Erythroblast (primary cell): ENCODE results near the gene TEX44.

Source experiments
- DNase-seq, 2 experiments: peaks; one replicate each; lab custom pipeline; 2025; lab: John Stamatoyannopoulos, UW
- GATA1 ChIP-seq: IDR thresholded peaks from 2 replicates; pipeline ENCODE4 v1.6.1; 2011; ENCODE audit warnings: low read depth, mild to moderate bottlenecking, control low read depth, low read length, moderate library complexity
- POLR2A ChIP-seq: IDR thresholded peaks from 2 replicates; pipeline ENCODE4 v1.6.1; 2011; ENCODE audit warnings: mild to moderate bottlenecking, low read length

The TEX44 gene

DNA sequence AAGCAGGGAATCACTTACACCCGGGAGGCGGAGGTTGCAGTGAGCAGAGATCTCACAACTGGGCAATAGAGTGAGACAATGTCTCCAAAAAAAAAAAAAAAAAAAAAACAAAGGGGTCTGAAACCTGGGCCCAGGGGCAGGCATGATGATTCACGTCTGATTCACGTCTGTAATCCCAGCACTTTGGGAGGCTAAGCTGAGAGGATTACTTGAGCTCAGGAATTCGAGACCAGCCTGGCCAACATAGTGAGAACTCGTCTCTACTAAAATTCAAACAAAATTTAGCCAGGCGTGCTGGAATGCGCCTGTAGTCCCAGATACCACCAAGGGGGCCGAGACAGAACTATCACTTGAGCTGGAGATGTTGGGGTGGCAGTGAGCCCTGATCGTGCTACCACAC, 30.3 kb downstream of the TEX44 start:
- TF ChIP-seq GATA1: no peak
- TF ChIP-seq POLR2A: no peak
- no peak for DNase-seq

DNA sequence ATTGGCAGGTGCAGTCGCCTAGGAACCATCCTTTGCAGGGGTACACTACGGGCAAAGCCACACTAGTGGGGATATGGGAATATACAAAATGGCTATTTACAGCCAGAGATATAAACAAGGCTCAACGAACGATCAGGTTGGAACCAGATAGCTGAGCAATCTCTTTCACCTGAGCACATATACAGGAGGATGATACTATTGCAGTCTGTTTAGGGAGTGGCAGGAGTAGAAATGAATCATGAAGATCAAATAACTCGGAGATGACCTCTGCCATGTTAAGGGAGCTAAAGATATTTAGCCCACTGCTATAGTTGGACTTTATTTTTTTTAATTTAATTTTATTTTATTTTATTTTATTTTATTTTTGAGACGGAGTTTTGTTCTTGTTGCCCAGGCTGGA, 33.8 kb downstream of the TEX44 start:
- TF ChIP-seq GATA1 (no peak), POLR2A (no peak)
- DNase-seq: no peak

DNA sequence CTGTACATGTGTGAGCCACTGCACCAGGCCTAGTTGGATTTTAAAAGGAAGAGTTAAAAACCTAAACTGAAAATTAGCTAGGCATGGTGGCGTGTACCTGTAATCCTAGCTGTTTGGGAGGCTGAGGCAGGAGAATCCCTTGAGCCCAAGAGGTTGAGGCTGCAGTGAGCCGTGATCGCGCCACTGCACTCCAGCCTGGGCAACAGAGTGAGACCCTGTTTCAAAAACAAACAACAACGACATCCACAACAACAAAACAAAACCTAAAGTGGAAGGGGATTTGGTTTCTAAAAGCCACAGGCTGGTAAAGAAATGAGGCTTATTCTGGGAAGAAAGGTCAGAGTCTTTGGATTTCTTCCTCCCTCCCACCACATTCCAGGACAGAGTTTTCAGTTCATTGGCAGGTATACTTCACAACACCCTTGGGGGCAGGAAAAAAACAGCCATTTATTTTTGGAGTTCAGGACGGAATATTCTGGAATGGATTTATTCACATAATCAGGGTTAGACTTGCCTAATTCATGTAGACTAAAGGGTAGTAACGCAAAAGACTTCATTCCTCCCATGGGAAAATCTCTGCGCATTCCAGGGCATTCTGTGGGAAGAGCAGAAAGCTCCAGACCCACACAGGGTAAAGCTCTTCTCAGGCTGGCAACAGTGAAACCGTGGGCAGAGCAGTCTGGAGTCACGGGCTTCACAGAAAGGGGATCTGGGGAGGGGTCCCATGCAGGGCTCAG, 34.9 kb downstream of the TEX44 start:
- DNase-seq: no peak
- TF ChIP-seq GATA1: no peak
- no peak for TF ChIP-seq POLR2A

DNA sequence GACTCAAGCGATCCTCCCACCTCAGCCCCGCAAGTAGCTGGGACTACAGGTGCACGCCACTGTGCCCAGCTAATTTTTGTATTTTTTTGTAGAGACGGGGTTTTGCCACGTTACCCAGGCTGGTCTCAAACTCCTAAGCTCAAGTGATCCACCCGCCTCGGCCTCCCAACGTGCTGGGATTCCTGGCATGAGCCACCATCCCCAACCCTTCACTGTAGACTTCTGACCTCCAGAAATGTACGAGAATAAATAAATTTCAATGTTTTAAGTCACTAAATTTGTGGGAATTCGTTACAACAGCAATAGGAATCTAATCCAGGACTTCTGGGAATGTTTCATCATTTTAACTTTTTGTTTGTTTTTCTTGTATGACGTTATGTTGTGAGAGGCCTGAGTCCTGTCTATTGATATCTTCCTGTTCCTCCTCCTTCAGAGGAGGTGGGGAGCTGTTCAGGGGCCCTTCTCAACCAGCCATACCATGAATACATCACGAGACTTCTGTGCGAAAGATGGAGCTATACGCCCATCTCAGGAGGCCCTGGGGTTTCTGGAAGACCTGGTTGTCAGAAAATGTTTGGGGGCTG, 40.0 kb downstream of the TEX44 start:
- DNase-seq: no peak
- TF ChIP-seq POLR2A (no peak), GATA1 (no peak)

DNA sequence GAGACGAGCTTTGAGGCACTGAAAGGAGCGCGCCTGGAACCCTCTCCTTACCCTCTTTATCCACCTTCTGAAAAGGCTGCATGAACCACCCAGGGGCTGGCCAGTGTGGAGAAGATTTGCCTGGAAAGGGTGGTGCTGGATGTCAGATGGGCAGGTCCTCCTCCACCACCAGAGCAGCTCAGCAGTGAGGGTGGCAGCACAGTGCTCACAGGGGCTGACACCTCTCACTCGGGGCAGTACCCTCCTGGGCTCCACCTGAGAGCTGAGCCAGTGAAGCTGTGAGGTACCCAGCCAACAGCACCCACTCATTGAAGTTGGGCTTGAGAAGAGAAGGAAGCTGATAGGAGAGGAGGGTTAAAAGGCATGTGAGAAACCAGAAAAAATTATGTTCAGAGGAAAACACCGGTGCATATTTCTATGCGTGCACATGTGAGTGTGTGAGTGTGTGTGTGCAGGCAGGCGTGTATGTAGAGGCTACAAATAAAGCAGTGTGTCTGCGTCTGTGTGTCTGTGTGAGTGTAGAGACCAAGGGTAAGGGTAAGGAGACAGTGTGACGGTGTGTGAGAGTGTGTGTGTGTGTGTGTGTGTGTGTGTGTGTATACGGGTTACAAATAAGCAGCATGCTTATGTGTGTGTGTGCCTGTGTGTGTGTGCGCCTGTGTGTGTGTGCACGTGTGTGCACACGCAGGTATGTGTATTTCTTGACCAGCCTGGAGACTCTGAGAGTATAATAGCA, 40.7 kb downstream of the TEX44 start:
- TF ChIP-seq POLR2A (no peak), GATA1 (no peak)
- DNase-seq: no peak

DNA sequence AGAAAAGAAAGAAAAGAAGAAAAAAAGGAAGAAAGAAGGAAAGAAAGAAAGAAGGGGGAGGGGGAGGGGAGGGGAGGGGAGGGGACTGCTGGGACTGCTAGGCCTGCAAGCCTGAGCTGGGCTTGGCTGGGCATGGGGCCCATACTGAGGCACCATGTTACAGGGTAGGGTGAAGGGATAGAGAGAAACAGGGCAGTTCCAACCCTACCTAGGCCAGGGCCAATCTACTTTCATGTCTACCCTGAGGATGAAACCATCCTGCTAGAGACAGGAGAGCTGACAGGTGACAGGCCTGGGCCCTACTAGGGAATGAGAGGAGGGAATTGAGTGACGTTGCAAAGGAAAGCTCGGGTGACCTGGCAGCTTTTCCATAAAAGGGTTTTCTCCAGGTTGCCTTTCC, 41.7 kb downstream of the TEX44 start:
- DNase-seq: peak in 1 of 2 experiments; percentile 13
- TF ChIP-seq GATA1 (no peak), POLR2A (no peak)

DNA sequence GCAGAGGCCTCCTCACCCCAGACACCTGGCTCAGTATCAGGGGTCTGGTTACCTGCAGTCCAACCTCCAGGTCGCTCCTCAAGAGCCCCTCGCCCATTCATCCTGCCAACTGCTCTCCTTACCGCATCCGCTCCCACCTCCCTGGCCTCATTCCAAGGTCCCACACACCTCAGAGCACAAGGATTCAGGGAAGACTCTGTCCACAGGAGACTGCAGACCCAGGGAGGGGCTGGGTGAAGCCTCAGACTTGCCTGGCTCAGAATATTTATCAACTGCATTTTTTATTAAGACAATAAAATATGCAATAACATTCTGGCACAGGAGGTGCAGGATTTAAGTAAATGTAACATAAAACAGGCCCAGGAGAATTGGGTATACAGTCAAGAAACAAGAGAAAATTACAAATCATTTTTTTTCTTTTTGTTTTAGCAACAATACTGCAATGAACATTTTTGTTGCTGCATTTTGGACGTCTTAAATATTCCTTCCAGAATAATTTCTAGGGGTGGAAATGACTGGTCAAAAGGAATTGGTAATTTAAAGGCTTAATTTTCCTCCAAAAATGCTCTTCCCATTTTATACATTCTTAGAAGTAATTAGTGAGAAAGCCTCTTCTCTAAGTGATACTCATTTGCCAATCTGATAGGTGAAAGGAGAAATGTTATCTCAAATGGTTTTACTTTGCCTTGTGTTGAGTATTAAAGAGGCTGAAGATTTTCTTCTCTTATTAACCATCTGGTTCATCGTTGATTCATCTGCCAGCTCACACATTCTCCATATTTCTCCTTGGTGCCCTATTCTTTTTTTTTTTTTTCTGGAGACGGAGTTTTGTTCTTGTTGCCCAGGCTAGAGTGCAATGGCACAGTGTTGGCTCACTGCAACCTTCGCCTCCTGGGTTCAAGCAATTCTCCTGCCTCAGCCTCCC, 42.5 kb downstream of the TEX44 start:
- no peak for TF ChIP-seq GATA1
- no peak for TF ChIP-seq POLR2A
- no peak for DNase-seq

DNA sequence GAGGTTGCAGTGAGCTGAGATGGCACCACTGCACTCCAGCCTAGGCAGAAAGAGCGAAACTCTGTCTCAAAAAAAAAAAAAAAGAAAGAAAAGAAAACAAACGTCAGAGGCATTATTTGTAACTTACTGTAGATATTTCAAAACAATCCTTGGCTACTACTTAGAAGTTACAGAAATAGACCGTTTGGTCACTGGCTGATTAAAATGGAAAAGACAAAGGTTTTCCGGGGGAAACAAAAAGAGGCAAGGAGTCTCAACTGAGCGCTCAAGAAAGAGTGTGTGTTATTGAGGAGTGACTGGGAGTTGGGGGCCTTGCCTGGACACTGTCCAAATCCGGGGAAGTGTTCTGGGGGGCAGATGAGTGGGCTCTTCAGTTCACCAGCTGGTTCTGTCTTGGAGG, 47.6 kb downstream of the TEX44 start:
- DNase-seq: no peak
- TF ChIP-seq GATA1 (no peak), POLR2A (no peak)

DNA sequence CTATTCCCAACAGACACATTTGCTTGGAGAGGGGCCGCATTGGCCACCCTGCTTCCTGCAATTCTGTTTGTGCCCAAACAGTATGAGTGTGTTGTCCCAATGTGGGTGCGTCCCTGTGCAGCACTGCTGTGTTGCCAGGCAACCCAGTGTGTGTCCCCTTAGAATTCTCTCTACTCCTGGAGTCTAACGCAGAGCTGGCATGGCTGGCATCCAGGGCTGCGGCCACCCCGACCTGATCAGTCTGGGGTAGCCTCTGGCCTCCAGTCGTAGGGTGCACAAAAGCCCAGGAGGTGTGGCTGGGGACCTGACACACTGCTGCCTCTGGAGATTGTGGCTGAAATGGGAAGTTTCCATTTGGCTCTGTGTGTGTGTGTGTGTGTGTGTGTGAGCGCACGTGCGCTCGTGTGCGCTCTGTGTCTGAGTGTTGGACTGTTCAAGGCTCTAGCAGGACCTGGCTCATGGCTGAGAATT, 48.0 kb downstream of the TEX44 start:
- peak; percentile 14 to 55 for DNase-seq
- no peak for TF ChIP-seq GATA1
- no peak for TF ChIP-seq POLR2A

DNA sequence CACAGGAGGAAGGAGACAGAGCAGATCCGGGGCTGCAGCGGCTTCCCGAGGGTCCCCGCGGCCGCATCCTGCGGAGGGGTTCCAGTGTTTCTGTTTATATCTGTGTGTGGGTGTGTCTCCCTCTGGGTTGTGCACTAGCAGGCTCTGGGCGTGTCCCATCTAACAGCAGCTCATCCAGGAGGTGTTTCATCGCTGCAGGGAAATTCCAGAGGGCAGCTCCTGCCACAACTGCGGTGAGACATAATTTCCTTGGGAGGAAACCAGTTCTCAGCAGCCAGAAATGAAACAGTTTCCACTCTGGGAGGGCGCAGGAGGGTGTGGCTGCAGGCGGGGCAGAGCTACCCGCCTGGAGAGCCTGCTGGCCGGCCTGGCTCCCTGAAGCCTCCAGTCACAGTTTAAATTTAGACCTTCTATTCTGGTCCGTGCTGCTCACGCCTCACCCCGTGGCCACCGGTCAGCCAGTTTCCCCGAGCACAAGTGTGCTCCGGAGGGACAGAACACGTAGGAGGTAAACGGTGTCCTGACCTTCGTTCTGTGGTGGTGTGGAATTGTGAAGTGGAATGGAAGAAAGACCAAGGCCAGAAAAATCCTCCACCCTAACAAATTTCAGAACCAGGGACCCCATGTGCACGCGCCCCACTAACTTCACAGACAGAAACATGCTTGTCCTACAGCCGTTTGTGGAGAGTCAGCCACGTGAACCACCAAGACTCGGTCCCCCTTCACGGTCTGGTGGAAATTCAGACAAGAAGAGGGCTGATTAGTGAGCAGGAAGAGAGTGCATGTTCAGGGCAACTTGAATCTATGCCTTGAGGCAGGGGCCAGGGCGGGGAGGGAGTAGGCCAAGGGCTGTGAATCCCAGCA, 50.2 kb downstream of the TEX44 start:
- TF ChIP-seq POLR2A: no peak
- TF ChIP-seq GATA1: no peak
- DNase-seq: peak; percentile 56 to 63

DNA sequence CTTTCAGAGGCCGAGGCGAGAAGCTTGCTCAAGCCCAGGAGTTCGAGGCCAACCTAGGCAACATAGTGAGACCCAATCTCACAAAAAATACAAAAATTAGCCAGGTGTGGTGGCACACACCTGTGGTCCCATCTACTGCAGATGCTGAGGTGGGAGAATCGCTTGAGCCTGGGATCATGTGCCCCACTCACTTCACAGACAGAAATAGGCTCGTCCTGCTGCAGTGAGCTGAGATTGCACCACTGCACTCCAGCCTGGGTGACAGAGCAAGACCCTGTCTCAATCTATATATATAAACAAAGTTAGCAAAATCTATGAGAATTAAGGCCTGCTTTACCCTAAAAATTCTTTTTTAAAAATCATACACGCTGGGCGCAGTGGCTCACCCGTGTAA, 50.8 kb downstream of the TEX44 start:
- no peak for TF ChIP-seq GATA1
- no peak for TF ChIP-seq POLR2A
- no peak for DNase-seq
